Type B pancreatic cell (in vitro differentiated cells): ENCODE data around the gene PARD3. TPM values are rescaled to one million over a fixed set of nuclear protein-coding genes. Genes with fewer than 3 reads are reported as not detected.

Experiments used
- DNase-seq: peaks from one replicate; pipeline ENCODE4 v3.0.0; 2021; ENCODE audit warnings: mixed read lengths; ENCODE audit not compliant: unreplicated experiment; ENCODE audit errors: extremely low spot score
- H3K27ac Mint-ChIP-seq: 2 replicates; pipeline ENCODE4 v1.8.0; 2021; ENCODE audit warnings: mild to moderate bottlenecking, mixed read lengths
- H3K27me3 Mint-ChIP-seq: 2 replicates; pipeline ENCODE4 v1.8.0; 2021; ENCODE audit warnings: mixed read lengths
- H3K36me3 Mint-ChIP-seq: 2 replicates; pipeline ENCODE4 v1.8.0; 2021; ENCODE audit warnings: mixed read lengths
- H3K4me1 Mint-ChIP-seq: one replicate; pipeline ENCODE4 v1.8.0; 2021; ENCODE audit warnings: mixed read lengths; ENCODE audit not compliant: unreplicated experiment
- H3K4me3 Mint-ChIP-seq: 2 replicates; pipeline ENCODE4 v1.8.0; 2021; ENCODE audit warnings: mild to moderate bottlenecking, mixed read lengths
- H3K9me3 Mint-ChIP-seq: 2 replicates; pipeline ENCODE4 v1.8.0; 2021; ENCODE audit warnings: mixed read lengths
- CTCF ChIP-seq: fragments of 200-600 bp; sonication (generic); conservative IDR thresholded peaks from 2 replicates; pipeline ENCODE4 v1.5.0; 2021; ENCODE audit warnings: antibody characterized with exemption, mild to moderate bottlenecking
- total RNA-seq: library from RNA; stranded (reverse); gene quantifications from 2 replicates; pipeline ENCODE4 v1.2.1, GENCODE V29; 2021; ENCODE audit warnings: low replicate concordance

PARD3 gene
- total RNA-seq, 1 donor from 2014 or later = 52.3 TPM

GRCh38 chr10:34166354-34166753, 648.7 kb downstream of the PARD3 start:
- no peak for TF ChIP-seq CTCF
- peaks cover 5% of the 10 kb centered on the region for H3K9me3 Mint-ChIP-seq
- no peak overlapping the region for H3K27ac Mint-ChIP-seq
- H3K4me1 Mint-ChIP-seq = peaks cover 19% of the 10 kb centered on the region
- no peak for DNase-seq
- no peak overlapping the region for H3K4me3 Mint-ChIP-seq
- peaks cover 13% of the 10 kb centered on the region for H3K36me3 Mint-ChIP-seq
- no peaks in the 10 kb centered on the region for H3K27me3 Mint-ChIP-seq

- no peak for DNase-seq
- H3K4me3 Mint-ChIP-seq = no peak overlapping the region
- peaks cover 5% of the 10 kb centered on the region for H3K9me3 Mint-ChIP-seq
- no peaks in the 10 kb centered on the region for H3K27me3 Mint-ChIP-seq
- peaks cover 13% of the 10 kb centered on the region for H3K4me1 Mint-ChIP-seq
- no peak overlapping the region for H3K27ac Mint-ChIP-seq
- no peak for TF ChIP-seq CTCF
- peaks cover 13% of the 10 kb centered on the region for H3K36me3 Mint-ChIP-seq
Observed at GRCh38 chr10:34164029-34164428, 651.1 kb downstream of the PARD3 start.

GRCh38 chr10:34163075-34163905, 651.8 kb downstream of the PARD3 start:
- Mint-ChIP-seq H3K4me3 (no peak overlapping the region), H3K9me3 (peaks cover 5% of the 10 kb centered on the region), H3K27me3 (no peaks in the 10 kb centered on the region), H3K27ac (peak overlapping the region; percentile 19), H3K4me1 (peaks cover 9% of the 10 kb centered on the region), H3K36me3 (peaks cover 13% of the 10 kb centered on the region)
- no peak for TF ChIP-seq CTCF
- DNase-seq = no peak

GRCh38 chr10:34161777-34162370, 653.2 kb downstream of the PARD3 start:
- Mint-ChIP-seq H3K9me3 (peaks cover 5% of the 10 kb centered on the region), H3K27me3 (no peaks in the 10 kb centered on the region), H3K4me3 (no peak overlapping the region), H3K36me3 (peaks cover 13% of the 10 kb centered on the region), H3K27ac (no peak overlapping the region), H3K4me1 (peaks cover 12% of the 10 kb centered on the region)
- no peak for DNase-seq
- TF ChIP-seq CTCF = no peak

GRCh38 chr10:34160595-34160994, 654.5 kb downstream of the PARD3 start:
- TF ChIP-seq CTCF = no peak
- no peak overlapping the region for H3K4me3 Mint-ChIP-seq
- H3K4me1 Mint-ChIP-seq = peaks cover 11% of the 10 kb centered on the region
- peaks cover 5% of the 10 kb centered on the region for H3K9me3 Mint-ChIP-seq
- peaks cover 13% of the 10 kb centered on the region for H3K36me3 Mint-ChIP-seq
- H3K27ac Mint-ChIP-seq = no peak overlapping the region
- no peaks in the 10 kb centered on the region for H3K27me3 Mint-ChIP-seq
- no peak for DNase-seq
